HG03064 (cell line): ENCODE measurements around the gene NFKB2.

Experiments used
- ATAC-seq: cut with Tn5 transposase; IDR thresholded peaks from one replicate; pipeline ENCODE4 v1.9.1; 2021; ENCODE audit warnings: low read depth; ENCODE audit not compliant: unreplicated experiment

NFKB2 gene

GRCh38 chr10:102444851-102445250 lies 49.3 kb downstream of the NFKB2 start:
- ATAC-seq: no peak

DNA sequence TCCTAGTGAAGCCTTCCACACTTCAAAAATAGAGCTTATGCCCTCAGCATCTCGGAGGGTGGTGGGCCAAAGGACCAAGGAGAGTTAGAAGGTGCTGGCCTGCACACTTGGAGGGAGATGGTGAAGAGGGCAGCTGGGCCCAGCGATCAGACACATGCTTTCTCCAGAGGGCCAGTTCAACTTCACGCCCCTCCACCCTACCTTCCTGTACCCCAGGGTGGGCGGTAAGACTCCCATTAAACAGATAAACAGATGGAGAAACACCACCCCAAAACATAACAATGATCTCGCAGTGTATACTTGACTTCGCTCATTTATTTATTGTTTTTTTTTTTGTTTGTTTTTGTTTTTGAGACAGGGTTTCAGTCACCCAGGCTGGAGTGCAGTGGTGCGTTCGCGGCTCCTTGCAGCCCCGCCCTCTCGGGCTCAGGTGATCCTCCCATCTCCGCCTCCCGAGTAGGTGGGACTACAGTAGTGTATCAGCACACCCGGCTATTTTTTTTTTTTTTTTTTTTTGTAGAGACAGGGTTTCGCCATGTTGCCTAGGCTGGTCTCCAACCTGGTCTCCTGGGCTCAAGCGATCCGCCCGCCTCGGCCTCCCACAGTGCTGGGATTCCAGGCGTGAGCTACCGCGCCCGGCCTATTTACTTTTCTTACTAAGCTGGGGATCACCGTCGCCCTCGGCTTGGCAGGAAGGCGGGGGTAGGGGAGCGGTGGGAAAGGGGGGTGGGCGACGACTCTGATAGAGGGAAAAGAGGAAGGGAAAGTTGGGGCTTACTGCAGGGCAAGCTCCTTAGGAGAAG lies 54.0 kb downstream of the NFKB2 start:
- no peak for ATAC-seq

GRCh38 chr10:102450124-102450373 lies 54.5 kb downstream of the NFKB2 start:
- ATAC-seq: no peak

DNA sequence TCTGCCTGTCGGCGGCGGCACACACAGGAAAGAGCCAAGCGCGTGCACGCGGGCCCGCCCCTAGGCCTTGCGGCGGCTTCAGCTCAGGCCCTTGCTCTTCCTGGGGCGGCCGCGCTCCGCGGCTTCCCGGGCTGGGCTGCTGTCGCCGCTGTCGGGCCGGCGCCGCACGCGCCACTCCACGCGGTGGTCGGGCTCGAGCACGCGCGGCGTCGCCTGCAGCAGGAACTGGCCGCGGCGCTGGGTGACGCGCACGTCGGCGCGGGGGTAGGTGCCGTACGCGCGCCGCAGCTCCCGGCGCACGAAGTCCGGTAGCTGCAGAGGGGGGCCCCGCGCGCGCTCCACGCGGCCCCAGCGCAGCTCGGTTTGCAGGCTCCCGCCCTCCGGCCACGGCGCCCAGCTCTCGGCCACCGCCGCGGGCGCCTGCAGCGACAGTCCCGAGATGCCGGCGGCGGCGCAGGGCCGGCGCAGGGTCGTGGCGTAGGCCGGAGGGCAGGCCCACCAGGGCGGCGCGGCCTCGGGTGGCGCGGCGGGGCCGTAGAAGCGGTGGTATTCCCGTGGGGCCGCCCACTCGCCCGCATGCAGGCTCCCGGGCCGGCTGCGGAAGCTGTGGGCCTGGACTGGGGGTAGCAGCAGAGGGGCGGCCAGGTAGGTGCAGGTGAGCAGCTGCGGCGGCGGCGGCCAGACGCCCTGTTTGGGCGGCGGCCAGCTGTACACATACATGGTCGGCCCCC lies 55.0 kb downstream of the NFKB2 start:
- peak; percentile 60 for ATAC-seq

DNA sequence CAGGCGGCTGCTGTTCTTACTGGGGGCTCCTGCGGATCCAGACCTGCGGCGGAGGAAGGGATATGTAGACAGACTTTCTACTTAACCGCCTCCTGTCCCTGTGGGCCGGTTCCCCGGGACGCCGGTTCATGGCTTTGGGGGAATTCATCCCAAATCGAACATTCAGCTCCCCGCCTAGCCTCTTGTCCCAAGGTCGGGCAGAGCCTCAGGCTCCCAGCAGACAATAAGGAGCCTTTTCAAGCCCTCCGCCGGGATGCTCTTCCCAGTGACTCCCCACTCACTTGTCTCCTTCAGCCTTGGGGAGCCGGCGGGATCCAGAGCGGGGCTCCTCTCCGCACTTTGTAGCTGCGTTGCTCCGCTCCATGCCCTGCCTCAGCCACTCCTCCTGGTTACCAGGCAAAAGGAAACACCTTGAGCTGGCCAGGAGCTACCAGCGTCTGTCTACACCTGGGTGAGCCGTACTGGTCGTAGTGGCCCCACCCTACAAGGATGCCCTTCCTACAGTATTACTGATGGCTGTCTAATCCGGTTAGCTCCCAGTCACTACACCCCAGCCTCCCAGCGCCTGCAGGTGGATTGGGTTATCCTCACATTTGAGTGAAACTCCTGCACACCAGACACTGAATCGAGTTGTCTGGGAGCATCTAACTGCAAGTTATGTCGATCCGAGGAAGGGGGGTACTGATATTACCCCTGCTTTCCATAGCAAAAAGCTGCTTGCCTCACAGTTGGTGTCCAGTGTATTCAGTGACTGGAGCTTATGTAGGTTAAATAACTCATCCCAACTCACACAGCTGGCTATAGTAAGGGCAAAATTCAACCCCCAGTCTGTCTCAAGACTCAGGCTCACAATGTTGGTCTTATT lies 55.8 kb downstream of the NFKB2 start, which contains the start of gene C10orf95:
C10orf95 (minus strand) TSS at position 439 of the 865 bp plus-strand sequence. CDS start 450 bp downstream, outside the sequence.
- no peak for ATAC-seq
